SK-N-MC (cell line): ENCODE results near the gene TBC1D2B.
"Not testable (repeated sequence)": the region's sequence is repeated elsewhere in the genome, so short reads cannot be mapped to it uniquely, and the experiment has no call there.

ENCODE experiments used
- DNase-seq: peaks from one replicate; pipeline ENCODE4 v3.0.0-alpha.2; 2011; ENCODE audit warnings: low read depth, low spot score
- H3K27ac ChIP-seq: fragments of 200-600 bp; sonication (generic); 2 replicates; pipeline ENCODE4 v1.5.1; 2016; ENCODE audit warnings: mixed run types
- H3K36me3 ChIP-seq: fragments of 200-600 bp; sonication (generic); 2 replicates; pipeline ENCODE4 v1.6.1; 2017; ENCODE audit warnings: antibody characterized with exemption, low read length, mixed read lengths; ENCODE audit not compliant: insufficient read depth
- H3K4me3 ChIP-seq: fragments of 200-600 bp; sonication (generic); 2 replicates; pipeline ENCODE4 v1.5.1; 2016
- H3K9ac ChIP-seq: fragments of 200-600 bp; sonication (generic); 2 replicates; pipeline ENCODE4 v1.8.0; 2017; ENCODE audit warnings: mixed run types, mixed read lengths; ENCODE audit not compliant: insufficient read length
- H3K9me3 ChIP-seq: fragments of 200-600 bp; sonication (generic); 2 replicates; pipeline ENCODE4 v1.6.1; 2017; ENCODE audit warnings: low read depth, mild to moderate bottlenecking, antibody characterized with exemption, low read length, moderate library complexity, mixed read lengths
- EZH2 ChIP-seq: fragments of 200-600 bp; sonication (generic); IDR thresholded peaks from one replicate; pipeline ENCODE4 v1.6.1; 2017; ENCODE audit warnings: antibody characterized with exemption
- FOXP2 ChIP-seq: optimal IDR thresholded peaks from 2 replicates; pipeline ENCODE3; 2011; ENCODE audit warnings: mild to moderate bottlenecking, moderate library complexity; ENCODE audit not compliant: insufficient read depth; ENCODE audit errors: extremely low read length, control extremely low read depth
- POLR2AphosphoS5 ChIP-seq: IDR thresholded peaks from 2 replicates; pipeline ENCODE4 v1.6.1; 2012; ENCODE audit warnings: mild to moderate bottlenecking, low read depth, low read length, borderline replicate concordance

The TBC1D2B gene

DNA sequence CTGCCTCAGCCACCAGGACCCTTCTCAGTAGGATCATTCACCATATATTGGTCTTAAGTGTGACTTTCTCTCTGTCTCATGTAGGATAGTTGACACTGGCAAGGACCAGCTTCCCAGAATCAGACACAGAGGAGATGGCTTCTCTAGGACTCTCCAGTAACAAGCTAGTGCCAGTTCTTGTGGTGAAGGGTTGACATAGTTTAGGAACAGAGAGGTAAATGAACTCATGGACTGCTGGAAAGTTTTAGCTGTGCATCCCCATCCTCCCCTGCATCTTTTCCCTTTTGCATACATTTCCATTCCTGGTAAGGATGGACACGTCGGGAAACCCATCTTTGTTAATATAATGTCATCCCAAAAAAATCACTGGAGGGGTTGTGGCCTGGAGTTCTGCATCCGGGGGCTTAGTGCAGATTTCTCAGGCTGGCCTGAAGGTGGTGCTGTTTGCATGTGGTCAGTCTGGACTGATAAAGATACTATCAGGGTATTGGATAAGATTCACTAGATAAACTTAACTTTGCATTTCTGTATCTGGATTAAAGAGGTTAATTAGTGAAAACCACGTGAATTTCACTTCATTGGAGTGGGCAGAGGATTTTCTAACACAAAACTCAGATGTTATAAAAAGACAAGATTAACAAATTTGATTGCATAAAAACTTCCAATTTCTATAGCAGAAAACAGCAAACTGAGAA is 110.8 kb downstream of the TBC1D2B start:
- no peak for DNase-seq
- Histone ChIP-seq H3K4me3 (no peak overlapping the region), H3K36me3 (no peaks in the 10 kb centered on the region), H3K9me3 (no peaks in the 10 kb centered on the region), H3K27ac (no peak overlapping the region), H3K9ac (no peak overlapping the region)
- TF ChIP-seq EZH2 (no peak), POLR2AphosphoS5 (no peak), FOXP2 (no peak)

- H3K36me3 ChIP-seq: no peaks in the 10 kb centered on the region
- TF ChIP-seq FOXP2 (no peak), EZH2 (no peak), POLR2AphosphoS5 (no peak)
- H3K9ac ChIP-seq: no peak overlapping the region
- DNase-seq: no peak
- no peak overlapping the region for H3K27ac ChIP-seq
- H3K4me3 ChIP-seq: no peak overlapping the region
- H3K9me3 ChIP-seq: no peaks in the 10 kb centered on the region
Measured at GRCh38 chr15:77964193-77964592, 113.3 kb downstream of the TBC1D2B start.

- H3K36me3 ChIP-seq: no peaks in the 10 kb centered on the region
- H3K9me3 ChIP-seq: no peaks in the 10 kb centered on the region
- H3K27ac ChIP-seq: no peak overlapping the region
- H3K9ac ChIP-seq: no peak overlapping the region
- DNase-seq: no peak
- peak overlapping the region; percentile 63 for H3K4me3 ChIP-seq
- TF ChIP-seq POLR2AphosphoS5 (no peak), FOXP2 (no peak), EZH2 (no peak)
Measured at GRCh38 chr15:77959432-77959879, 118.1 kb downstream of the TBC1D2B start.

DNA sequence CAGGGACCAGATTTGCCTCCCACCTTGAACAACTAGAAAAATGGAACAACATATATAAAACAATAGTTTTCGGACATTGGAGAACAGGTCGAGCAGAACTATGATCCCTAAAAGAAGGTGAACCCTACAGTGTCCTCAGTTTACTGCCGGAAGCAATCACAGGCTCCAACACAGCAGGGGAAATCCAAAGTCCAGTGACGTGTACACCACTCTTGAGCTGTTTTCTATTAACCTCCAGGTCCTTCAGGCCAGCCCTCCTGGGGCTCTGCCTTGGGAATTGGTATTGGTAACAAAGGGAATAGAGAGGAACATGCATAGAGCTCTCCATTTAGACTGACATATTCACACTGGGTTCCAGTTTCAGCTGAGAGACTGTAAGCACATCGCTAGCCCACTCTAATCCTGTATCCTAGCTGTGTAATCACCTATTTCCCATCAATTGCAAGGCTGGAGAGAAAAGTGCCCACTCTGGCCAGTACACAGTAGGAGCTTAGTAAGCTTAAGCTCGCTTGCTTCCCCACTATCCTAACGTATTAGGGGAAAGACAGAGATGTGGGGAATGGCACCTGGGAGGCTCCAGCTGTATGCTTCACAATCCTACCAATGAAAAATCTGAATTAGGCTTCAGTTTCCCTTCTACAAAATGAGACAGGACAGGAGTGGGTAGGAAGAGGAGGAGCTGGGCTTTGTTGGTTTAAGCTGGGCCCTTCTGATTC is 118.6 kb downstream of the TBC1D2B start:
- H3K9me3 ChIP-seq, DNase-seq, H3K27ac ChIP-seq, H3K9ac ChIP-seq, H3K36me3 ChIP-seq: not testable (repeated sequence)
- H3K4me3 ChIP-seq: peak overlapping the region; percentile 63

- H3K36me3 ChIP-seq, H3K9ac ChIP-seq, H3K9me3 ChIP-seq, DNase-seq, H3K27ac ChIP-seq, H3K4me3 ChIP-seq: not testable (repeated sequence)
Measured at GRCh38 chr15:77958021-77958420, 119.5 kb downstream of the TBC1D2B start.

GRCh38 chr15:77953926-77954325 is 123.6 kb downstream of the TBC1D2B start:
- H3K9me3 ChIP-seq, H3K27ac ChIP-seq, H3K4me3 ChIP-seq, H3K36me3 ChIP-seq, H3K9ac ChIP-seq, DNase-seq: not testable (repeated sequence)

DNA sequence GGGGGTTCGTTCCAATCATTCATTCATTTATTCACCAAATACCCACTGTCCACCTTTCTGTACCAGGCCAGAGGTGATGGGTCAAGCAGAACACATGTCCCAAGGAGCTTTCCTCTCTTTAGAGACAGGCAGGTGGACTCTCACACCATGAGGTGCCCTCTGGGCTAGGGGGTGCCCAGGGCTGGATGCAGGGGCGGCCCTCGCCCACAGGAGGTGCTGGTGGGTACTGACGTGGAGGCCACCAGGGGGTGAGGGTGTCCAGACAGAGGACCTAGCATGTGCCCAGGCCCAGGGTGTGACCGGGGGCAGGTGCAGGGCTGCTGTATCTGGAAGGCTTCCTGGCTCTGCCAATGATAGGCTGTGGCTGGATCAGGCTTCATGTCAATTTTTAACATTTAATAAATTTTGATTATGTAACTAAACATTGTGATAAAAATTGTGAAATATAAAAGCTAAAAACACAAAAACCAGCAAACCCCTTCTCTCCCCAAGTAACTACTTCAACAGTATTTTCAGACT is 124.5 kb downstream of the TBC1D2B start:
- not testable (repeated sequence) for DNase-seq, H3K4me3 ChIP-seq, H3K9me3 ChIP-seq, H3K27ac ChIP-seq, H3K9ac ChIP-seq, H3K36me3 ChIP-seq

GRCh38 chr15:77951105-77951786 is 126.3 kb downstream of the TBC1D2B start:
- H3K9me3 ChIP-seq, H3K9ac ChIP-seq, DNase-seq, H3K4me3 ChIP-seq, H3K27ac ChIP-seq, H3K36me3 ChIP-seq: not testable (repeated sequence)

GRCh38 chr15:77950470-77950869 is 127.0 kb downstream of the TBC1D2B start:
- H3K9me3 ChIP-seq, H3K36me3 ChIP-seq, H3K27ac ChIP-seq: not testable (repeated sequence)

More at GRCh38 chr15:77950470-77950869, 127.0 kb downstream of the TBC1D2B start:
- not testable (repeated sequence) for DNase-seq, H3K9ac ChIP-seq, H3K4me3 ChIP-seq
